ENCODE data around the gene ARMC3. TPM values are rescaled to one million over a fixed set of nuclear protein-coding genes. Genes with fewer than 3 reads are reported as not detected.

ARMC3 gene
- total RNA-seq, 2 donors from 2014 or later: not detected

DNA sequence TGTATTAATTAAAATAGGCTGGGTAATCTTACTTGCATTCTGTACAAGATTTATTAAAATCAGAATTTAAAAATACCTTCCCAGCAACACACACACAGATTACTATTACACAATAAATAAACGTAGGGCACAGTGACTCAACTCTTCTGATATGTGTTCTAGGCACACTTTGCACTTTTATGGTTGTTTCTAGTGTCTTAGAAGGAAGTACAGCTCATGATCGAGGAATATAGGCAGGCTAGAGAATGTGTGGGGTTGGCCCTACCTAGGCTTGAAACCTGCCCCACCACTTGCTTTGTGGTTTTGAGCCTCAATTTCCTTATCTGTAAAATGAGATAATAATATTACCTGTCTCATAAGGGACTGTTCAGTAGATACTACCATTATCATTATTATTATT lies 30.5 kb downstream of the ARMC3 start:
- no peak for ATAC-seq (replicated peaks)
- Mint-ChIP-seq H3K36me3 (ENCODE audit: low read depth) (no peaks in the 10 kb centered on the region), H3K4me1 (no peaks in the 10 kb centered on the region), H3K4me3 (no peak overlapping the region), H3K9me3 (peaks cover 8% of the 10 kb centered on the region), H3K27ac (no peak overlapping the region), H3K27me3 (peaks cover 3% of the 10 kb centered on the region)

DNA sequence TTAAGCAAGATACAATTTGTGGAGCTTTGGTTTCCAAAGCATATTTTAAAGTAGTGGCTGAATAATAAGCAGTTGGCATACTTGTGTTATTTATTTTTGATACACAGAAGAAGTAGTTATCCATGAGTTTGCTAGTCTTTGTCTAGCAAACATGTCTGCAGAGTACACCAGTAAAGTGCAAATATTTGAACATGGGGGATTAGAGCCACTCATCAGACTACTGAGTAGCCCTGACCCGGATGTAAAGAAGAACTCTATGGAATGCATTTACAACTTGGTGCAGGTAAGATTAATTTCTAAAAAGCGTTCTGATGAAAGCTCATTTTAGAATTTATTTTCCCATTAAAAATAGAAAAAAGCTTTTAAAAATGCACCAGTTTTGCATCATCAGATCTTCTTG lies 31.4 kb downstream of the ARMC3 start:
- no peaks in the 10 kb centered on the region for H3K36me3 Mint-ChIP-seq (ENCODE audit: low read depth)
- H3K4me1 Mint-ChIP-seq: no peaks in the 10 kb centered on the region
- H3K4me3 Mint-ChIP-seq: no peak overlapping the region
- no peak overlapping the region for H3K27ac Mint-ChIP-seq
- H3K27me3 Mint-ChIP-seq: peaks cover 3% of the 10 kb centered on the region
- H3K9me3 Mint-ChIP-seq: peaks cover 3% of the 10 kb centered on the region
- ATAC-seq (replicated peaks): no peak

DNA sequence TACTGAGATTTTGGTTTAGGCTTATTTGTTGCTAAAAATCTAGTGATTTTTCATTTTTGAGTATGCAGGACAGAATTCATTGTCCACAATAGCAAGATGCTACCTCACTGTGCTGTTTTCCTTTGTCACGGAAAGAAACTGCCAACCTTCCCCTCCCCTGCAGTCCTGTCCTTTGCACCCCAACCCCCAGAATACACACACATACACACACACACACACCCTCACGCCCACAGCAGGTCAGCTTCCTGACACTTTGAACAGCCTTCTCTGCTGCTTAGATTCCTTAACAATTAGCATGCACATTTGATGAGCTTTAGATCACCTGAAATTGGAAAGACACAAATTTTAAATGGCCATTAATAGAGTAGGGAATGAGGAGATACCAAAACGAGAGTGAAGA lies 32.1 kb downstream of the ARMC3 start:
- Mint-ChIP-seq H3K4me1 (no peaks in the 10 kb centered on the region), H3K27ac (no peak overlapping the region), H3K36me3 (ENCODE audit: low read depth) (no peaks in the 10 kb centered on the region), H3K27me3 (peaks cover 3% of the 10 kb centered on the region), H3K4me3 (no peak overlapping the region), H3K9me3 (peaks cover 3% of the 10 kb centered on the region)
- no peak for ATAC-seq (replicated peaks)

DNA sequence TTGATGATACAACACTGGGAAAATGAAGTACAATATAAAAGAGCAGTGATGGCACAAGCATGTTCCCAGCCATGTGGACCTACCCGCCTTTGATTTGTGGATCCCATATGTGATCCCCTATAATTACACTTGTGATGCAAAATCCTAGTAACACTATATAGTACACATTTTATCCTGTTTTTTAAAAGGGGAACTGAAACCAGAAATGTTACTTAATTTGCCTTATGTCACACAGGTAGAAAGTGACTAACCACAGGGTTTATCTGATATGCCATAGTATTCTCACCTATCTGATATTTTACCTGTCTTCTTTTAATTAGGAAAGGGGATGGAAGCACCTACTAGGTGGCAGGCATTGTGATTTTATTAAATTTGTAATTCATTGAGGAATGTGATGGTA lies 35.0 kb downstream of the ARMC3 start:
- Mint-ChIP-seq H3K27me3 (peaks cover 10% of the 10 kb centered on the region), H3K9me3 (peaks cover 3% of the 10 kb centered on the region), H3K4me3 (no peak overlapping the region), H3K27ac (no peak overlapping the region), H3K36me3 (ENCODE audit: low read depth) (no peaks in the 10 kb centered on the region), H3K4me1 (no peaks in the 10 kb centered on the region)
- ATAC-seq (replicated peaks): no peak

DNA sequence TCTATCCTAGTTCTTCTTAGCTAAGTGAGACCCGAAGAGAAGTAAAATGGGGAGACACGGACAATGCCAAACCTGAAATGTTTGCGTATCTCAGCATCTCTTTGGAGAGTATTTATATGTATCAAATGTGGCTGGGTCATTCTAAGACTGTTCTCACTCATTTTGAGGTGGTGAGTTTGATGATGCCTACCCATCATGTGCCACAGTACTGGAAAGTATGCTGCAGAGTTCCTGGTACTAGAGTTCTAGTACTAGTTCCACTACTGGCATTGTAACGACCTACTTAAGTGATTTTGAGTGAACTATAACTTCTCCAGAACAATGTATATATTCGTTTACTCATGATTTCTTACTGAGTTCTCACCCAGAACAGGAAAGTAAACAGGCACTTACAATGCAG lies 41.9 kb downstream of the ARMC3 start:
- Mint-ChIP-seq H3K27ac (no peak overlapping the region), H3K27me3 (peaks cover 6% of the 10 kb centered on the region), H3K9me3 (no peaks in the 10 kb centered on the region), H3K4me3 (no peak overlapping the region), H3K4me1 (no peaks in the 10 kb centered on the region), H3K36me3 (ENCODE audit: low read depth) (no peaks in the 10 kb centered on the region)
- ATAC-seq (replicated peaks): no peak

DNA sequence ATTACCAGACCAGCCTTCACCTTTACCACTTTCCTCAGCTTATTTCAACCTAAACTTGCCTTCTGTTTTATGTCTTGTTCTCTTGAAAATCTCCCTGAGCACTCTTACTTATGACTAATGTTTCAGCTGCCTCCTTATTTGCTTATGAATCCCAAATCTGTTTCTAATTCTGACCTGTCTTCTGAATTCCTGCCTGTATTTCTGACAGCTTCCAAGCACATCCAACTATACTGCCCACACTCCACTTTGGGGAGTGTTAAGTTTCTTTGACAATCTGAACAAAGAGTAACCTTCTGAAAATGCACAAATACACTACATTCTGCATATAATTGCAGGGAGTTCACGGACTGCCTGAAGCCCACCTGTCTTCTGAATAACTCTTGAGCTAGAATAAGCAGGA lies 48.7 kb downstream of the ARMC3 start:
- Mint-ChIP-seq H3K4me1 (no peaks in the 10 kb centered on the region), H3K27me3 (peaks cover 4% of the 10 kb centered on the region), H3K4me3 (no peak overlapping the region), H3K36me3 (ENCODE audit: low read depth) (no peaks in the 10 kb centered on the region), H3K27ac (no peak overlapping the region), H3K9me3 (no peaks in the 10 kb centered on the region)
- ATAC-seq (replicated peaks): no peak

DNA sequence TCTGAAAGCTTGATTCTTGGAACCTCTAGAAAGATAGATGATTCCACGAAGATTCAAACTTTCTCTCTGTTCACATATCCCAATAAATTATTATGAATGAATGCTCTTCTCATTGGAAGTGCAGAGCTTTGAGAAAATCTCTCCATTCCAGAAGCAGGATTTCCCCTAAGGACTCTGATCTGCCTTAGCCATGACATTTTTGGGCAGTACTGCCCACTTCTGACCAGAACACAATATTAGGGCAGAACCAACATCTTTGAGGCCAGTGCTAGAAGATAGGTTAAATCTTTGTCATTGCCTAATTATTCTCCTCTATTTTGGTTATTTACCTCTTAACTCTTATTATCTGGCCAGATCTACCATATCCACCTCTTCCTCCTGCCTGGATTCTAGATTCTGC lies 49.9 kb downstream of the ARMC3 start:
- Mint-ChIP-seq H3K36me3 (ENCODE audit: low read depth) (no peaks in the 10 kb centered on the region), H3K27me3 (peaks cover 7% of the 10 kb centered on the region), H3K27ac (no peak overlapping the region), H3K4me1 (no peaks in the 10 kb centered on the region), H3K4me3 (no peak overlapping the region), H3K9me3 (no peaks in the 10 kb centered on the region)
- no peak for ATAC-seq (replicated peaks)

DNA sequence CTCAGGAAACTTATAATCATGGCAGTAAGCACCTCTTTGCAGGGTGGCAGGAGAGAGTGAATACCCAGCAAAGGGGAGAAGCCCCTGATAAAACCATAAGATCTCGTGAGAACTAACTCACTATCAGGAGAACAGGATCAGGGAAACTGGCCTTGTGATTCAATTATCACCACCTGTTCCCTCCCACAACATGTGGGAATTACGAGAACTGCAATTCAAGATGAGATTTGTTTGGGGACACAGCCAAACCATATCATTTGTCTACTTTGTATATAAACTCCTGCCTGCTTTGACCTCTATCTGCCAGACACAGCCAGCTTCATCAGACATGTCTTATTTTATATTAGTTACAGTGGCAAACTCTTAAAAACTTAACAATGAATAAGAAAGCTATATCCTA lies 50.4 kb downstream of the ARMC3 start:
- Mint-ChIP-seq H3K36me3 (ENCODE audit: low read depth) (no peaks in the 10 kb centered on the region), H3K27me3 (peaks cover 8% of the 10 kb centered on the region), H3K27ac (no peak overlapping the region), H3K9me3 (no peaks in the 10 kb centered on the region), H3K4me1 (no peaks in the 10 kb centered on the region), H3K4me3 (no peak overlapping the region)
- no peak for ATAC-seq (replicated peaks)

DNA sequence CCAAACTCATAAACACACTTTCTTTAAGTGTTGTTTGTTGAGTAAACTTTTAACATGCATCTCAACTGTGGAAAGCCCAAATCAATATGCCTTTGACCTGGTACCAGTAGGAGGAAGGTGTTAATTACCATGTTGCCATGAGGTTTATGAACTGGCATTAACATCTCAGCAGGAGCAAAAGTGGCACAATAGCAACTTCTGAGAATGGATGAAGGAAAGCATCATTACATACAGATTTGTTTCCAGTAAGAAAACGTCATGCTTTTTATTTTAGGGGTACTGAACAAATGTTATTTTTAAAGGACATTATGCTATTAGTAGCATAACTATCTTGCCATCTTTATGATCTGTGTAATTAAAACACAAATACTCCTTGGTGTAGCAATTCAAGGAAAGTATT lies 51.1 kb downstream of the ARMC3 start:
- no peaks in the 10 kb centered on the region for H3K4me1 Mint-ChIP-seq
- H3K36me3 Mint-ChIP-seq (ENCODE audit: low read depth): no peaks in the 10 kb centered on the region
- H3K9me3 Mint-ChIP-seq: no peaks in the 10 kb centered on the region
- peaks cover 8% of the 10 kb centered on the region for H3K27me3 Mint-ChIP-seq
- no peak overlapping the region for H3K4me3 Mint-ChIP-seq
- H3K27ac Mint-ChIP-seq: no peak overlapping the region
- ATAC-seq (replicated peaks): no peak

DNA sequence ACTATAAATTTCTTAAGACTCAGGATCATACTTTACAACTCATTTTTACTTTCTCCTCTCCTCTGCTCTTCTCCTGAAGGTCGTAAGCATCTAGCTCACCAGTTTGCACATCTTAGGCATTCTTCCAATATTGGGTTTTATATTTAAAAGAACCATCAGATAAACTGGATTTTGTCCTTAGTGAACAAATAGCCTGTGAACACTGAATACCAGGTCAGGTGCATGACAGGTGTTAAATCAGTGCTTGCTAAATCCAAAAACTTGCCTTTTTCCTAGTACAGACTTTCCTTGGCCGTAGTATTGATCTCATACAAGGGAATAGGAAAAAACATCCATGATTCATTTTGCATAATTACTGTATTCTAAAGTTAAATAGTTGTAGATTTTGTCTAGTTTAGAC lies 53.0 kb downstream of the ARMC3 start:
- H3K4me3 Mint-ChIP-seq: no peak overlapping the region
- H3K27ac Mint-ChIP-seq: no peak overlapping the region

DNA sequence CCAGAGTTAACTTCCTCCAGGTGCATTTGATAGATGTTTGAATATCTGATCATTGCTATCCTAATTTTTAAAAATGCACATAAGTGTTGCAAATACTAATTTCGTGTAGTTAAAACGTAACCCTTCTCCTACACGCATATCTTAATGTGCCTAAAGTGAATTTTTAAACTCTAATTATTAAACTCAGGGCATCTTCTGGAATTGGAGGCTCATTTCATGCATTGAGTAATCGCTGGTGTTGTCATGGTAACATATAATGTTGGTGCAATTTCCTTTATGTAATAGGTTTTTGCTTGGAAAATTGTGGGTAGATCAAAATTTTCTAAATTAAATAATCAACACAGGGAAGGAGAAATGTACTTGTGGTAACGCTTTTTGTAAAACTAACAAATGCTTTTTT lies 56.2 kb downstream of the ARMC3 start:
- no peak for ATAC-seq (replicated peaks)
- no peaks in the 10 kb centered on the region for H3K4me1 Mint-ChIP-seq
- no peaks in the 10 kb centered on the region for H3K36me3 Mint-ChIP-seq (ENCODE audit: low read depth)
- no peak overlapping the region for H3K27ac Mint-ChIP-seq
- no peak overlapping the region for H3K4me3 Mint-ChIP-seq
- no peaks in the 10 kb centered on the region for H3K9me3 Mint-ChIP-seq
- H3K27me3 Mint-ChIP-seq: peaks cover 14% of the 10 kb centered on the region

More for the DNA sequence above, 53.0 kb downstream of the ARMC3 start:
- no peak for ATAC-seq (replicated peaks)
- H3K4me1 Mint-ChIP-seq: no peaks in the 10 kb centered on the region
- H3K27me3 Mint-ChIP-seq: peaks cover 13% of the 10 kb centered on the region
- no peaks in the 10 kb centered on the region for H3K9me3 Mint-ChIP-seq
- no peaks in the 10 kb centered on the region for H3K36me3 Mint-ChIP-seq (ENCODE audit: low read depth)

DNA sequence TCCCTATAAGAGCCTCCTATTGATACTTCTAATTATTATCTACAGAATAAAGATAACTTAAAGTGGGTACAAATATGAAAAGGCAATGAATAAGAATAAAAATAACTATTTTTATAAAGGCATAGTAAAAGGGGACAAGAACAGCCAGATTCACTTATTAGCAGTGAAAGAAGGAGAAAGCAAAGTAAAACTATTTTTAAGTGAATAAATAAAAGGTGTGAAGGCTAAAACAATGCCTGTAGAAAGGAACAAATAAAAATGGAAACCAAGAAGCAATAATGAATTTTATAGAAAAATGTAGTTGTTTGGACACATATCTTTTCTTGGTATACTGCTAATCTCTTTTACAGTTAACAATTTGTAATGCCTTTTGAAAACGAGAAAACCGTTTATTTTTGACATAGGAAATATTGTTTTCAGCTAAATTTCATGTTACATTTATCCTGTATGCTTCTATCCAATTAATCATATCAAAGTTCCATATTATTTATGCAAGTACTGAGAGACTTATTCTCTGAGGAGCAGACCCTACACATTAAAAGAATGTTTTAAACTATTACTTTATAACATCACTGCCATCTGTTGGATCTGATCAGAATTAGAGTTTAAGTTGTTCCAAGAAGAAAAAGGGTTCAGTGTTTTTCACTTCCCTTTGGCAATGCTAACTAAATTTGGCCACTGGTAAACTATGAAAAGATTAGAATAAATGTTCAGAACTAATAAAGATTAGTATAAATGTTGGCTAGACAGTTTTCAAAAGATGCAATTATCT lies 59.1 kb downstream of the ARMC3 start:
- H3K4me3 Mint-ChIP-seq: no peak overlapping the region
- ATAC-seq (replicated peaks): no peak
- no peaks in the 10 kb centered on the region for H3K9me3 Mint-ChIP-seq
- no peak overlapping the region for H3K27ac Mint-ChIP-seq
- no peaks in the 10 kb centered on the region for H3K4me1 Mint-ChIP-seq
- no peaks in the 10 kb centered on the region for H3K36me3 Mint-ChIP-seq (ENCODE audit: low read depth)
- H3K27me3 Mint-ChIP-seq: peaks cover 9% of the 10 kb centered on the region

DNA sequence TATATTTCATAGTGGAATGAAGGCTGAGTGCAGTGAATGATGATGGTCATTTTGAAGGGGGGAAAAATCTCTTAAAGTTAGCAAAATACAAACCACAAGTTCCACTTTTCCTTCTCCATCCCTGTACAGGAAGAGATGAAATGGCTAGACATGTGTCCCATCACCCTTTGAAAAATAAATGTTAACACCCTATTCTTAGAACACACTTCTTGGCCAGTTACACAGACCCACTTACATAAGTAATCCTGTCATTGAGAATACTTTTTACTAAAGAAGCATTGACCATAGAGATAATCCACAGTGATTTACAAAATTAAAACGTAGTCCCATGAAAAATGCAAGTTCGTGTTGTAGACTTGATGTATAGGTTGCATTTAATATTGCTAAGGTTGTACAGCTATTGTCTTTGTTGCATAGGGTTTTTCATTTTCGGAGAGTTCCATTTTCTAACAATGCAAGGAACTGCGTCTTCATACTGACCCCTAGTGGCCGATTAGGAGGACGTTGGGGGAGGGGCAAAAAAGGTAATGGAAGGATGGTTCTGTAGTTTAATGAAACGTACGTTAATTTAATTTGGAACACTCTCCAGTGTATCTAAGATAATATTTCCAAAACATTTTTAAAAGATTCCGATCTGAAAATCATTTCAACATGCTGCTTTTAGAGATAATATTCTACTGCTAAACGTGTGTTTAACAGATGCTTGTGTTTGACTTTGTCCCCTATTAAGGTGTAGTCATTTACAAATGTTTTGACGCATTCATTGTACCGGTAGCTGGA lies 60.9 kb downstream of the ARMC3 start:
- no peak overlapping the region for H3K4me3 Mint-ChIP-seq
- H3K27ac Mint-ChIP-seq: no peak overlapping the region
- no peaks in the 10 kb centered on the region for H3K36me3 Mint-ChIP-seq (ENCODE audit: low read depth)
- H3K9me3 Mint-ChIP-seq: no peaks in the 10 kb centered on the region
- ATAC-seq (replicated peaks): peak; percentile 73
- H3K27me3 Mint-ChIP-seq: peaks cover 6% of the 10 kb centered on the region
- no peaks in the 10 kb centered on the region for H3K4me1 Mint-ChIP-seq

DNA sequence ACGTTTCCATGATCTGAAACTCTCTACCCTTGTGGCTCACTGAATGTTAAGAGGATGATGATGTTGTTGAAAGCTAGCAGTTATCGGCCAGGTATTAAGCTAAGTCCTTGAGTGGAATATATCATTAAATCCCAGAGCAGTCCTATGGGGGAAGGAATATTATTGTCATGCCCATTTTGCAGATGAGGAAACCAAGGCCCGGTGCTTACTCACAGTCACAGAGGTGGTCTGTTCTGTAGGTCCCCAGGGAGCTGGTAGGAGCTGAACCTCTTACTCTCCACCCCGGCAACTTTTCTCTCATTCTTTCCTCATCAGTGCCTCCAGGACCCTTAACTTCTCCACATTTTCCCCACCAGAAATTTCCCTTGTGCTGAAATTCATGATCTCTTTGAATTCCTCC lies 62.6 kb downstream of the ARMC3 start:
- no peak for ATAC-seq (replicated peaks)
- H3K4me1 Mint-ChIP-seq: no peaks in the 10 kb centered on the region
- no peak overlapping the region for H3K4me3 Mint-ChIP-seq

DNA sequence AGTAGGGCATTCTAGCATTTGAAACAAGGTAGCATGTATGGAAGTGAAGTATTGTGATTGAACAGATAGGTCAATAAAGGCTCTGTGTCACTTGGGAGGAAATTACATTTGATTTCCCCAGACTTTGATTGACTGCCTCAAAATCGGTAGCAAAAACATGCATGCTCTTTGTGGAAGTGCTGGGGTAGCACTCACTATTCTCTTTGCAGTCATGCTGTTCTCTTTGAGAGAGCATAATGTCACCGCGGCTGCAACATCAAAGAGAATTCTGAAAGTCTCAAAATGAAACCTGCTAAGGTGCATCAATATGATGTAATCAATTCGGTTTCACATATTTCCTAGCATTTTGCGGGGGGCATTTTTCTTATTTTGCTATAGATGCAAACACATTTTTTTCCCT lies 64.2 kb downstream of the ARMC3 start:
- Mint-ChIP-seq H3K4me1 (no peaks in the 10 kb centered on the region), H3K4me3 (no peak overlapping the region), H3K27ac (no peak overlapping the region), H3K9me3 (no peaks in the 10 kb centered on the region), H3K36me3 (ENCODE audit: low read depth) (no peaks in the 10 kb centered on the region), H3K27me3 (peaks cover 8% of the 10 kb centered on the region)
- ATAC-seq (replicated peaks): peak; percentile 84

More for the DNA sequence above, 62.6 kb downstream of the ARMC3 start:
- H3K27ac Mint-ChIP-seq: no peak overlapping the region
- H3K36me3 Mint-ChIP-seq (ENCODE audit: low read depth): no peaks in the 10 kb centered on the region
- H3K9me3 Mint-ChIP-seq: no peaks in the 10 kb centered on the region
- H3K27me3 Mint-ChIP-seq: peaks cover 11% of the 10 kb centered on the region
